NCI-H2107 treated with DMSO at 0.1 percent for 48 hours (cell line): ENCODE data around the gene TUBGCP2.

Experiments used
- DNase-seq: peaks from one replicate; lab custom pipeline; 2025; ENCODE audit not compliant: unreplicated experiment; lab: John Stamatoyannopoulos, UW

The TUBGCP2 gene

GRCh38 chr10:133306941-133307379 lies 1.7 kb downstream of the TUBGCP2 start:
- no peak for DNase-seq

DNA sequence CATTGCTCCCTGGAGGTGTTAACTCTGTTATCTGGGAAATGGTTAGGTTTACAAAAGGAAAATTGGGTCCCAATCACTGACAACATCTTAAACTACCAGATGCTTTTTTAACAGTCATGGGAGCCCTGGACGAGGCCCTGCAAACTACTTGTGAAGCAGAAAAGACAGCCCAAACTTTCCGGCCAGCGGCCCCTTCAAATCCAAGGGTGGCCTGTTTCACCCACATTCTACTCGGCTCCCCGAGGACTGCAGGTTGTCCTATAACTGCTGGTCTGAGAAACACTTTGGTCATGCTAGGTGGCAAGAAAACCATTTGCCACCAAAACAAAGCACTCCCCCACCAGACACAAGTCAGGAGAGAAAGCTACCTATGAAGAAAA lies 2.6 kb downstream of the TUBGCP2 start:
- DNase-seq = no peak

DNA sequence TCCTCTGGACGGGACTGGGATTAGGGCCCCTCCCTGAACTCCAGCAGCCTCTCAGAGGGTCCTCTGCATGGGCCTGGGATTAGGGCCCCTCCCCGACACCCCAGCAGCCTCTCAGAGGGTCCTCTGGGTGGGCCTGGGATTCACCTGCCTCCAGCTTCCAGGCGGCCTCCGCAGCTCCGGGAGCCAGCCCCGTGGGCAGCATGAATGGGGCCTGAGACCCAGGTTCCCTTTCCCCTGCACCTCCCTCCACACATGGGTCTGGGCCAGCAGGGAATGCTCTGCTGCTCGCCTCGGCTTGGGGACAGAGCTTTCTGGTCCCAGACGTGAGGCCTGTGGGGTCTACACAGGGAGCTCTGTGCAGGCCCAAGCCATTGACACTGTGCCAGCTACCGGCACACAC lies 5.5 kb downstream of the TUBGCP2 start:
- no peak for DNase-seq

GRCh38 chr10:133302230-133302629 lies 6.4 kb downstream of the TUBGCP2 start:
- DNase-seq = no peak

GRCh38 chr10:133299738-133300137 lies 8.9 kb downstream of the TUBGCP2 start:
- DNase-seq = no peak

DNA sequence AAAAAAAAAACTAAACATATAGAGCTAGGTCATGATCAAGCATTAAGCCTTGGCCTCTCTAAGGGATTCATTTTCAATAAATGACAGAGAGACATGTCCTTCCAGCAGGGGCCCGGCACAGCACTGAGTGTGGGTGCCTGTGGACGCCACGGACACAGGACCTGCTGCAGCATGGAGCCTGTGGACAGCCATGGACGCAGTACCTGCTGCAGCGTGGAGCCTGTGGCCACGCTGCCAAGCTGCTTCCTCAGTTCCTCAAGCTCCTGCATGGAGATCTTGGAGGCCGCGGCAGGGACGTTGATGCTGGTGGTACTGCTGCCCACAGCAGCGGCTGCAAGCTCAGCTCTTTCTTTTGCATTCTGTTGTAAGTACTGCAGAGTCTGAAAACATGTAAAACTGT lies 9.4 kb downstream of the TUBGCP2 start:
- no peak for DNase-seq

DNA sequence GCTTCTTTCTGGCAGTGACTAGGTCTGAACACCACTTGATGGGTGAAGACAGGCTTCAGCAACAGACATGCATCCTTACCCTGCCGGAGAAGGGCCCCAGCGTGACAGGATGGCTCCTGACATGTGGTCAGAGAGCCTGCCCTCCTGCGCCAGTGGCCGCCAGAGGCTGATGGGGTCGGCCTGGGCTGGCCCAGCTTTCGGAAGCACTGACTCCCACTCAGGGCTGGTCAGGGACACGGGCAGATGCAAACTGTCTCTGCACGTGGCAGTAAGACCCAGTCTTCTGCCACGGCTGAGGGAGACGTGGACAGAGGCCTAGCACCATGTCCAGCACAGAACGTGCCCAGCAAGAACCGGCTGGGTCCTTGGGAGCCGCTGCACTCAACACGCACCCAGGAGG lies 10.2 kb downstream of the TUBGCP2 start:
- DNase-seq = no peak

DNA sequence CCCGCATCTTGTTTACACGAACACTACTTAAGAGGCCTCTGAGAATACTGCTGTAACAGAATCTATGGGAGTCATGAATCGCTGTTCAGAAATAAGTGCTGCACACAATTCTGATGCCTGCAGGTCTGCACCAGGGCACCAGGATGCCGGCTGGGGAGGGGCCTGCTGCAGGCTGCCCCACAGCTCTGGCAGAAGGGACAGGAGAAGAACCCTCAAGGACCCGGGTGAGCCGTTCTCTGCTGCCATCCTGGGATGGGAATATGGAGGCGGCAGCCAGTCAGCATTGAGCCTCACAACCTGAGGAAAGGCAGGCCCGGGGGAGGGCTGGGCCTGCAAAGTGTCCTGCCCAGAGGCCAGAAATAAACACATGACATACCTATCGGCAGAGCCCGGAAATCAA lies 11.2 kb downstream of the TUBGCP2 start:
- no peak for DNase-seq

DNA sequence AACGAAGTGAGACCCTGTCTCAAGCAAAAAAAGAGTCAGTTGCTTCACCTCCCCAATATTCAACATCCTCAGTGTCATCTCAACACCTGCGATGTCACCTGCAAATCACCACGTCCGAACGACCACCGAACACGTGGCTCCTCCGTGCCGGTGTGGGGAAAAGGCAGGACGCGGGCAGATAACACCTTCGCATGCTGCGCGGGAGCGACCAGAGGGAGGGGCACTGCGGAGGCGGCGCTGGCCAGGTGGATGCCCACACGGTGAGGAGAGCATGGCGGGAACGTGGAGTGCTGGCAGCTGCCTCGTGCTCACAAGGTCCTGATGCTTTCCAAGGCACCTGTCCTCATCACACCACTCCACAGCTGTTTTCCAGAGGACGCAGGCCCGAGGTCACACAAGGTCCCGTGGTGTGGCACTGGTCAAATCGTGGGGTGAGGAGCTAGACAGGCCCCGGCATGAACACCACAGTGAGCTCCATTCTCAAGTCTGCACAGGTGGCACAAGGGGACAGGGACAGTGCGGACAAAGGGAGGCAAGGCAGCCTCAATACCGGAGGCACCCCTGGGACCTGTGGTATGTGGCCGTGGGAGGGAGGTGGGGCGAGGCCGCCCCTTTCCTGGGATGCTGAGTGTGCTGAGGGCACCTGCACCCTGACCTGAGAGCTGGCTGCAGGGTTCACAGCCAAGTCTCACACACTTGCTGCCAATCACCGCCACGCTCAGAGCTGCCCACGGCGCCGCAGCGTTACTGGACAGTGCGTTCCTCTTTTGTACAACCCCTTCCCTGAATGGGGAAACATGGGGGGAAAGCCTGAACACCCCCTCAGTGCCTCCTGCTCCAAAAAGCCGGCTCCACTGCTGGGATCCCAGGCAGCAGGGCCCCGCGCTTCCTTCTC lies 13.0 kb downstream of the TUBGCP2 start:
- DNase-seq = no peak

GRCh38 chr10:133294189-133294588 lies 14.5 kb downstream of the TUBGCP2 start:
- no peak for DNase-seq

GRCh38 chr10:133293810-133294119 lies 14.9 kb downstream of the TUBGCP2 start:
- DNase-seq = no peak

DNA sequence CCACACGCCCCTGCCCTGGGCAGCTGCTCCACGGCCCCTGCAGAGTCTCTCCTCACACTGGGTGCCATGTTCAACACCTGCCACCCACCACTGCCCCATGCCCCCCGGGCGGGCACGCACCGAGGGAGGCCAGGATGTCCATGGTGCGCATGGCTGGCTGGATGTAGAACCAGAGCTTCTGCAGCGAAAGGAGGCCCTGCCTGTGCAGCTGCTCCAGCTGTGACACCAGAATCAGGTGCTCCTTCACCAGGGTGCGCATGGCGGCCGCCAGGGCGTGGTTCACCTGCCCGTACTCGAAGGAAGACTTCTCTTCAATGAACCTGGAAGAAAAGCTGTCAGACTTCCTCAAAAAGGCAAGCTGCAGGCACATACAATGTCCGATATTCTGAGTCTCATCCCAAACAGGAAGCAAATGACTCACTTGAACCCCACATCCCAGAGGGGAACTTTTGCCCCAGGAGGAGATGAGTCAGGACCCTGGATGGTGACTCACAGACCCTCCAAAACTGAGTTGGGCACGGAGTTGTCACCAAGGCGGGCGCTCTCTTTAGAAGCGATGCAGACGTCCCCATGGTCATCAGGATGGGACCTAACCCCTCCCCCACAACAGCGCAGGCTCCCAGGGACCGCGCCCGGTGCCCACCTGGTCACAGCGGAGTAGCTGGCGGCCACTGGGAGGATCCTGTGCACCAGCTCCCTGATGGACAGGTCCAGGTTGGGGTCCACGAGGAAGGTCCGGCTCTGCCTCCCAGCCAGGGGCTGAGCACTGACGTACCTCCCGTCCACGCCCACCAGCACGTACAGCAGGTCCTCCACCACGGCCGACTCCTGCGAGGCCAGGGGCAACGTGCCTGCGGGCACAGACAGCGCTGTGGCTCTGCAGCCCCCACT lies 15.5 kb downstream of the TUBGCP2 start:
- no peak for DNase-seq

GRCh38 chr10:133289761-133290160 lies 18.9 kb downstream of the TUBGCP2 start:
- no peak for DNase-seq

DNA sequence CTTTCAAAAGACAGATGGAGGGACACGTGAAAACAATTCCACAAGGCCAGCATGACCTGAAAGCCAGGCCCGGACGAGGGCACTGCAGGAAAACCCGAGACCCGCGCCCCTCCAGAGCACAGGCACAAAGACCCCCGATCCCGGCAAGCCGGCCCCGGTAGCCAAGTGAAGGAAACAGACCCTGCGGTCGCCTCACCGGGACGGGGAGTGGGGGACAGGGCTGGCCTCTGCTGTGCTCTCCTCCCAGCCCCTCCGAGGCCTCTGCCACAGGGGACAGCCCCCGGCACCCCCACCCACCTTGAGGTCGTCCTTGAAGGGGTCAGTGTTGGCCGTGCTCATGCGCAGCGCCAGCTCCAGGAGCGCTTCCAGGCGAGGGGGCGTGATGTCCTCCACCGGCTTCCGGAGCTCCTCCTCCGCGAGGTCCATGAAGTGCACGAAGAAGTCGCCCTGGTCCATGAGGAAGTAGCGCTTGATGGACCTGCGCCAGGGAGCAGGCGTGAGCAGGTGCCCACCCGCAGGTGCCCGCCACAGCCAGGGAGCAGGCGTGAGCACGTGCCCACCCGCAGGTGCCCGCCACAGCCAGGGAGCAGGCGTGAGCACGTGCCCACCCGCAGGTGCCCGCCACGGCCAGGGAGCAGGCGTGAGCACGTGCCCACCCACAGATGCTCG lies 20.7 kb downstream of the TUBGCP2 start:
- DNase-seq = no peak

DNA sequence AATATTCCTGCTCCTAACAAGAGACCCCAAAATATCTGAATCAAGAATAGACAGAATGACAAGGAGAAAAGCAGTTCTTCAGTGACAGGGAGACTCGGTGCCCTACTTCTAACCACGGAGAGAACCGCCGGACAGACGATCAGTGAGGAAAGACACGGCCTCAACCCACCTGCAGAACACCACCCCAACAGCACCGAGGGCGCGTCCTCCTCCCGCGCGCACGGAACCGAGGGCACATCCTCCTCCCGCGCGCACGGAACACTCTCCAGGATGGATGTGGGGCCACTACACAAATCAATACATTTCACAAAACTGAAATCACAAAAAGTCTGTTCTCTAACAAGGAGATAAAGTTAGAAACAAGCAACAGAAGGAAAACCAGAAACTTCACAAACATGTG lies 22.3 kb downstream of the TUBGCP2 start:
- DNase-seq = no peak

DNA sequence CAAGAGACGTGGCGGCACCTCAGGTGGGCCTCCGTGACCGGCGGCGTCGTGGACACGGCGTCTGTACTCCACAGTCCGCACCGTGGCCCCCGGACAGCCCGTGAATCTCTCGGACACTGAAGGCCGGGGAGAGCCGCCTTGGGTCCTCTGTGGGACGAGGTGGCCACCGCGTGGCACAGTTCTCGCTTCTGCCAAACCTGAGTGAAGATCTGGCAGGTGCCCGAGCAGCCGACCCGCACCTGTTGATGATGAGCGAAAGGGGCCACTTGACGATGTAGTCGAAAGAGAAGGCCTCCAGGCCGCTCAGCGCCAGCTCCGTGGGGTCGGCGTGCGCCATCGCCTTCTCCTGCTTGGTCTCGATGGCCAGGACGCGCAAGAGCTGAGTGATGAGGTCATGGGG lies 23.5 kb downstream of the TUBGCP2 start:
- no peak for DNase-seq

- no peak for DNase-seq
Observed at GRCh38 chr10:133283931-133284330, 24.7 kb downstream of the TUBGCP2 start.

DNA sequence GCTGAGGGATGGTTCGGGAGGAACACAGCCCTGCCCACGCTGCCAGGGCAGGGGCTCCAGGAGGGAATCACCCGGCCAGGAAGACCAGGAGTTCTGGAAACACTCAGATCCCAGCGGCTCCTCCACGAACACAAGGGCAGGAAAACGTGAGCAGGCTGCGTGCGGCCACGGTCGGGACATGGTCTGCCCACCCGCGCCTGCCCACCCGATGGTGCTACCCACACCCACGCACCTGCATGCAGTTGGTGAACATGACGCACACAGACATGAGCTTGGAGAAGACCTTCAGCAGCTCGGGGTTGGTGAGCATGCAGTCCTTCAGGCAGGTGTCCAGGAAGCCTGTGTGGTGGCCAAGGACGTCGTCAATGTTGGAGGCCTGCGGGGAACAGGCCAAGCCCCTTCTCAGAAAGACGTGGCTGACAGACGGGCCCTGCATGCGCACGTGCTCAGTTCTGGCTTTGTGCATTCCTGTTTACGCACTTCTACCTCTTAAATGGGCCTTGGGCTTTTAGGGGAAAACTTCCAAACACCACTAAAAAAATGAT lies 25.8 kb downstream of the TUBGCP2 start:
- no peak for DNase-seq

DNA sequence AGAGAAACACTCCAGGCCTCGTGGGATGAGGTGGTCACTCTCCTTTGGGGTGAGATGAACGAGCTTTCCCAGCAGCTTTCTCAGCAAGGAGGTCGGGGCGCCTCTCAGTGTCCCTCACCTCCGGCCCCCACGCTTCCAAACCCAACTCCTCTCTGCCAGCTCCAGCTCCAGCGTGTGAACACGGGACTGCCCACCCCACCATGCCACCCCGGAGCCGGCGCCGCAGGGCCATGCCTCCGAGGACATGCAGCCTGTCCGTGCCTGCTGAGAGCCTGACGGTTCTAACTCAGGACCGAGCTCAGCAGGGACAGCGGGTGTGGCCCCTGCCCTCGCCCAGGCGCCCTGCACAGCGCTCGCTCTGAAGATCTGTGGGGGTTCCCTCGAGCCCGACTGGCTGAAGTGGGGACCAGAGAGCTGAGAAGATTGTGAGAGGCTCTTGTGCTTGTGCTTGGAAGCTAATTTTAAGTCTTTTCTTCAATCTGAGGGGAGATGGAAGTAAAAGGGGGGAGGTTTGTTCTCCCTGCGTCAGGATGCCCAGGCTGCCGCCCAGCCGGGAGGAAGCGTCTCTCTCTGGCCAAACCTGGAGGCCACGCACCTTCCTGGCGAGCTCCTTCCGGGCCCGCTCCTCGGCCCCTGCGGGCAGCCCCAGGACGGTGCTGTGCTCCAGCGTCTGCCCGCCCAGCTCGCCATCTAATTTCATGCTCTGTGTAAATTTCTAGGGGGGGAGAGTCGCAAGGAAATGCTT lies 26.9 kb downstream of the TUBGCP2 start:
- DNase-seq = no peak

- DNase-seq = no peak
Observed at GRCh38 chr10:133281084-133281483, 27.6 kb downstream of the TUBGCP2 start.
